NCI-H2227 (cell line): ENCODE data around the gene VPS37D.
"Not testable (repeated sequence)": the region's sequence is repeated elsewhere in the genome, so short reads cannot be mapped to it uniquely, and the experiment has no call there.

Source experiments
- DNase-seq: peaks from one replicate; lab custom pipeline; 2025; ENCODE audit not compliant: unreplicated experiment; lab: John Stamatoyannopoulos, UW

Gene VPS37D

DNA sequence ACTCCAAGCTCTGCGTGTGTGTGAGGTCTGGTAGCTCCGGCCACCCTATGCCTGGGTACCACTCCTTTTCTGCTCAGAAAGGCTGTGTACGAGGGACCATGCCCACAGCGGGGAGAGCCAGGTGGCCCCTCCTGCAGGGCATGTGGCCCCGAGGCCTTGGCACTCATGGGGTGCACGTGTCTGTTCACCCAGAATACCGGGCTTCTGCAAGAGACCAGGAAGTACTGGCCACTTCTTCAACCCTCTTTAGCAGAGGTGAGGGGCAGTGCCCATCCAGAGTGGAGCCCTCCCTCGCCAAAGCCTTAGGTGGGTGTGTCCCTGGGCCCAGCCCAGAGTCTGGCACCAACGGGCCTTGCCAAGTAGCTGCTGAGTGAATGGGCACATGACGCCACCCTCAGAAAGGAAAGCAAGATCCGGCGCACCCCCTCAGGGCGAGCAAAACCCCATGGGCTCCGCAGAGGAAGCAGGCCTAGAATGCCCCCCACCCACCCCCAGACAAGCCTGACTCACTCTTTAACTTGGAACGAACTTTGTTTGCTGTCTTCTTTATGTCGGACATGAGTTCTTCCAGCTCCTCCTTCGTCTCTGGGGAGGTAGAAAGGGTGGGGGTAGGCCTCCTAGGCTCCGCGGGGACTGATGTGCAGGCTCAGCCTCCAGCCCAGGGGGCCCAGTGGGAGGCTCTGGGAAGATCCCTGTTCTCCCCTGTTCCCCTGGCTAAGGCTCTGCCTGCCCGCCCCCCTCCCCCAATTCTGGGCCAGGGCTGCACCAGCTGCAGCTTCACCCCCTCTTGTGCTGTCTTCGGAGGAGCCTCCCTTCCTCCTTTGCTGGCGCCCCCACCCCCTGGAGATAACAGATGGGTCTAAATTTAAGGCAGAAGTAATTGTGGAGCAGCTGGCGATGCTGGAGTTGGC, 37.3 kb downstream of the VPS37D start:
- DNase-seq: peak; percentile 48

DNA sequence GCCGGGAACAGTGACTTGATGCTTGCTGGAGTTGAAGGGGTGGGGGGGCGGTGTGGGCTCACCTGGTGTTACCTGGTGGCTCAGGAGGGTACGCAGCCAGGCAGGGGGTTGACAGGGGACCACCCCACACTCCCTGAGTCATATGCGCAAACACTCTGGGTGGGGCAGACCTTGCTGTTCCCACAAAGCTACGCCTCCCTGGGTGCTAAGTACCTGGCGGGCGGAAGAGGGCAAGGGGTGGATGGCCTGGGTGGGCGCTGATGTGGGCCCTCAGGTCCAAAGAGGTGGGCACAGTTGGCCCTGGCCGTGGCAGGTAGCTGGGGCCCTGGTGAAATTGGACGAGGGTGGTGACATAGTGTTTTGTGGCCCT, 37.9 kb downstream of the VPS37D start:
- no peak for DNase-seq

DNA sequence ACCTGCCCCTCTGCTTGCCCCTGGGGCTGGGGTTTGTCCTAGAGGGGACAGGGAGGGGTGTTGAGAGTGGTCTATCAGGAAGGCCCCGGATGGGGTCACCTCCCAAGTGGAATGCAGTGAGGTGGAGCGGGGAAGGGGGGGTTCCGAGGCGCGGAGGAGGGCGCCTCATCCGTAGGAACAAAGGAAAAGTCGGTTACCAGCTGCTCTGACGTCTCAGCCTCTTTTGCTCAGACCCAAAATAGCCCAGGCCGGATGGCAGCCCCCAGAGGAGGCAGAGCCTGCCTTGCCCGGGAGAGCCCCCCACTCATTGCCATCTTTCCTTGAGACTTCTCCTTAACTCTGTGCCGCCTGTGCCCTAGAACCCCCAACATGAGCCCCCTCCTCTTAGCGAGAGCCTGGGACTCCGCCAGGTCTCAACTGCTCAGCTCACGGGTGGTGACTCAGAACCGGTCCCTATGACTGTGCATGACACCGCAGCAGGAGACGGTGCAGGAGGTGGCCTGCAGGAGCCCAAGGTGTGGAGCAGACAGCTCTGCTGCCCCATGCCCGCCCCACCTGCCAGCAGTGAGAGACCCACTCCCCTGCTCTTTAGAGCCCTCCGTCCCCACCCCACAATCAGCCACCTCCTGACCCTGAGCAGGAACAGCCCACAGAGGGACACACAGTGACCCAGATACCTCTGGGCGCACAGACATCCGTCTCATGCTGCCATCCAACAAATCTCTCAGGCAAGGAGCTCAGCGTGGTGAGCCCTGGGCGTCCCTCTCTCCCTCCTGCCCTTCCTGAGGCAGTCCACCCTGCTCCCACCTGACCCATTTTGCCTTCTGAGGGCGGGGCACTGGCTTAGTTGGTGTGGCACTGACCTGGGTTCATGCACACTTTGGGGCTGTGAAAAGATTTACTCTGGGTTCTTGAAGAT, 38.8 kb downstream of the VPS37D start:
- no peak for DNase-seq

DNA sequence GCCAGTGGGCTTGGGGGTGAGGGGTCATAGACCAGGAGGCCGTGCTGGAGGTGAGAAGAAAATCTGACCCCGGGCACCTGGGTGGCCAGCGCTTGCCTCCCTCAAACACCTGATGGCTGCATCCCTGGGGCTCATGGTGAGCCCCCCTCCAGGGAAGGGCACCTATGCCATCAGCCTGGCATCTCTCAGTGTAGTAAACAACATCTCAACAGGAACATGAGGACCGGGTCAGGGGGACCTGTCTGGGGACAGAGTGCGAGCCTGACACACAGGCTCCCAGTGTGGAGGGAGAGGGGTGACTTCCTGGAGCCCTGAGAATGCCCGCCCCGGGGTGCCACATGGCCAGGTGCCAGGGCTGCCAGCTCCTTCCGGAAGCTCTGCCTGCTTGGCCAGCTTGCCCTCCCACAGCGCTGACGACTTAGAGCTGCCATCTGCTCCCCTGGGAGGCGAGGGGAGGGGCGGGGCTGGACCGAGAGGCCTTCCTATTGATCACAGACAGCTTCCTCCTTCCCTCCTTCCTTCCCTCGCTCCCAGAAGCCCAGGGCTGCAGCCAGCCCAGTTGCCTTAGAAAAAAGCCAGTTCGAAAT, 39.5 kb downstream of the VPS37D start:
- DNase-seq: no peak

DNA sequence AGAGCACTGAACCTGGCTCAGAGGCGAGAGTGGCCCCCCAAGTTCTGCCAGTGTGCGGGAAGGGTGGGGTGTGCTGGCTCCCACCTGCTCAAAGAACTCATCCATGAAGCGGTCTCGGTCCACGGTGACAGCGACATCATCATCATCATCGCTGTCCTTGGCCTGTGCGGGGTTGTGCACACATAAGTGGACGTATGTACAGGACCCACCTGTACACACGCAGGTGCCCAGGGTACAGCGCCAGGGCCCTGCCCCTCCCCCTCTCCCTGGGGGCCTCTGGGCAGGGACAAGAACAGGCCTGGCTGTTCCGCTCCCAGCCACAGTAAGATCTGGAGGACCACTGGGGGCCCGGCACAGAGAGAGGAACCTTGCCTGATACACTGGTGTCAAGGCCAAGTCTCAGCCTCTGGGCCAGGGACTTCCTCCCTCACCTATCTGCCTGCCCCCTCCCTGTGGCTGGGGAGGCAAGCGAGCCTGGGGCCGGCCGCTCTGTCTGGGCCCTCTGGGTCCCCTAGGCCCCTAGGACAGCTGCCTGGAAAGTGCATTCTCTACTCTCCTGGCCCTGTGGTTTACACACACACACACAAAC, 41.4 kb downstream of the VPS37D start:
- no peak for DNase-seq

DNA sequence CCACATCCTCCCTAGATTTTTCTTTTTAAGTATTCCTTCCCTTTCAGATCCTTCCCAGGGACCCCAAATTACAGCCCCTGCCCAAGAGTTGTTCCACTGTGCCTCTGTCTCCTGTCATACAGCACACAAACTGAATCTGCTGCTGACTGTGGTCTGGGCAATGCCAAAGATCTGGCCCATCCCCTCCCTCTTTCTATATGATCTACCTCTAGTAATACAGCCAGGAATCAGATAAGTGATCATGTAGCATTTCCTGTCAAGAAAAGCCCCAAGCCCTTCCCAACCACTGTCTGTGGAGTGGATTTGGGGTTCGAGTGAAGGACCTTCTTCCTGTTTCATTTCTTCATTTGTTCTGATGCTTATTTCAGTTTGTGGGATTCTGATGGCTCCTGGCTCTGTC, 45.1 kb downstream of the VPS37D start:
- DNase-seq: no peak

DNA sequence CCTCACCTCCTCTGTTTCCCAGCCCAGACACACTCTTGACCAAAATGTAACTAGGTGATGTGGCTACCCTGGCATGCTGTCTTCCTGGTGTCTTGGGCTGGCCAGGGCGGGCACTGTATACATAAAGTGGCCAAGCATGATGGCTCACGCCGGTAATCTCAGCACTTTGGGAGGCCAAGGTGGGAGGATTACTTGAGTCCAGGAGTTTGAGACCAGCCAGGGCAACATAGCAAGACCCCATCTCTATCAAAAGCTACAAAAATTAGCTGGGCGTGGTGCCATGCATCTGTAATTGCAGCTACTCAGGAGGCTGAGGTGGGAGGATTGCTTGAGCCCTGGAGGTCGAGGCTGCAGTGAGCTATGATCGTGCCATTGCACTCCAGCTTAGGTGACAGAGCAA, 45.7 kb downstream of the VPS37D start:
- DNase-seq: not testable (repeated sequence)

DNA sequence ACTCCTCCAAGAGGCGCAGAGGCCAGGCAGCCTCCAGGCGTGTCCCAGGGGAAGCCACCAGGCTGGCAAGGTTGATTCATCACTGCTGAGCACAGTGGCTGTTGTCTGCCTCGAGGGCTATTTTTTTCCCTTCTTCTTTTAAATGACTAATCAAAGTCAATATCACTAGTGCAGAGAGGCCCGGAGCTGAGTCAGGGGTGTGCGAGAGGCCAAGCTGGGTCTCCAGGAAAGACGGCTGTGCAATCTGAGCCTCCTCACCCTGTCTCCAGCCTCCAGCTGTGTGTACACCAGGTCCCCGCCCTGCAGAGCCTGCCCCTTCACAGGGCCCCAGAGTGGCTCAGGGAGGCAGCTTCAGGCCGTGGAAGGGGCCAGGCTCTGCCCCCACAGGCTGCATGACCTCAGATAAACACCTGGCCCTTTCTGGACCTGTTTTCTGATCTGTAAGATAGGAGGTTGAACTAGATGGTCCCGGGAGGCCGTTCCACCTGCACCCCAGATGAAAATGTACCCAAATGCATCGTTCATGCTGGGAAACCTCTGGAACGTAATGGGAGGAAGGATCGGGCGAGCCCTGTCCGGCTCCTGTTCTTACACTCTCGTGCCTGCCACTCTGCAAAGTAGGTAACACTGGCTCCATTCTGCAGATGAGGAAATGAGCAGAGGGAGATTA, 48.2 kb downstream of the VPS37D start:
- DNase-seq: no peak

DNA sequence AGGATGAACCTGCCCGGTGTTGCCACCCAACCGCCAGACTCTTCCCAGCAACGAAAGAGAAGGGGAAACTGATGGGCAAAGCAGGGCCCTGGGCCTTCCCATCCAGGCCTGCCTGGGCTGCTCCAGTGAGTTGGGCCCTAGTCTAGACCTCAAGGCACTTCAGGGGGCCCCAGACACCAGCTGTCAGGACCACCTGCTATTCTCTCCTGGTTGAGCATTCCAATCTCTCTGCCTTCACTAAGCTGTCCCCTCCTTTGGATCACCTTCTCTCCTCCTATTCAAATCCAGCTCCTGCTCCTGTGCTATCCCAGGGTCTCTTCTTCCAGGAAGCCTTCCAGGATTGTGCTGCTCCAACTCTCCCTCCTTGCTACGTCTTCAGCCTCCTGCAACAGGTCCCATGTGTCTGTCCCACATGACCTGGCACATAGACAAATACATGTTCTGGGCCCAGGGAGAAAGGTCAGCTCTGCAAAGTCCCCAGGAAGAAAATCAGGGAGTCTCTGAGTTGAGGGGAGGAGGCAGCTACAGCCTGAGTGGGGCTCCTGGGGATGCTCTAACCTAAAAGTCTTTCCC, 48.8 kb downstream of the VPS37D start:
- DNase-seq: no peak

DNA sequence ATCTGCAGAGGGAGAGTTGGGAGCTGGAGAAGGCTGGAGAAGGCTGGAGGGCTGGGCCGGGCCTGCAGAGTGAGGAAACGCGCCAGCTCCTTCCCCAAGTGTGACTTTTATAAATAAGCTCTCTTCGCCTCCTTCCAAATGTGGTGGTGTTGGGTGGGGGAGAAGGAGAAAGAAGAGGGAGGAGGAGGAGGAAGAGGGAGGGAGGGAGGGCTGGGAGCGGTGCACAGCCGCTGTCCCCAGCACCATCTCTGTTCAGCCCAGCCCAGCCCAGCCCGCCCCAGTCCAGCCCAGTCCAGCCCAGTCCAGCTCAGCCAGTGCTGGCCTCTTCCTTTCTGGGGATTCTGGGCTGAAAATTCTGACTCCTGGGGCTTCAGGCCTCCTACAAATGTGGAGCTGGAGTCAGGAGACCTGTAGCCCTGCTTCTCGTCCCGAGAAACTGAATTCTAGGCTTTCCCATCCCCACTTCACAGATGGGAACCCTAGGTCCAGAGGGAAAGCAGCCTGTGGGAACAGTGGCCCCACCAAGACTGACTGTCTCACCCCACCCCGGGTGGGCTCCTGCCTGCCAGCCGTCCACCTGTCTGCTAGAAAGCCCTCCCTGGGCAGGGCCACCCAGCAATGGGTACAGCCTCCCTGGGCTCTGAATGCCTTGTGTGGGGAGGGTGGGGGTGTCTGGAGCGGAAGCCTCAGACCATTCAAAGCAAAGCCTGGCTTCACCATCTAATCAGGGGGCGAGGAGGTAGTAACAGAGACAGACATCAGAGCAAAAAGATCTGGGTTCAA, 49.6 kb downstream of the VPS37D start:
- no peak for DNase-seq

DNA sequence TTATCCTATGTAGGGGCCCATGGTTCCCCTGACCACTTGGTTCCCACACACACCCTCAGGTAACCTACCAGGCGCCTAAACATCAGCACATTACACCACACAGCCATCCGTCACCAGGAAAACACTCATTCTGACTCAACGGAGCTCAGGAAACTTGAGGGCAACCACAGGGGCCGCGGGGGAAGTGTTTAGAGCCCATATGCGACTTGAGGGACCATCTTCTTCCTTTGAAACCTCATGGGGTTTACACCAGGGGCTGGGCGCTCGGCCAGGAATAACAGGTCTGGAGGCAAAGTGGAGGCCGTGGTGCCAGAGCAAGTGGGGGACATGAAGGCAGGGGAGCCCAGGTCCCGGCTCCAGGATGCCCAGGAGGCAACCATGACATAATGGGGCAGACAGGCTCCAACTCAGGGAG, 50.4 kb downstream of the VPS37D start:
- no peak for DNase-seq

DNA sequence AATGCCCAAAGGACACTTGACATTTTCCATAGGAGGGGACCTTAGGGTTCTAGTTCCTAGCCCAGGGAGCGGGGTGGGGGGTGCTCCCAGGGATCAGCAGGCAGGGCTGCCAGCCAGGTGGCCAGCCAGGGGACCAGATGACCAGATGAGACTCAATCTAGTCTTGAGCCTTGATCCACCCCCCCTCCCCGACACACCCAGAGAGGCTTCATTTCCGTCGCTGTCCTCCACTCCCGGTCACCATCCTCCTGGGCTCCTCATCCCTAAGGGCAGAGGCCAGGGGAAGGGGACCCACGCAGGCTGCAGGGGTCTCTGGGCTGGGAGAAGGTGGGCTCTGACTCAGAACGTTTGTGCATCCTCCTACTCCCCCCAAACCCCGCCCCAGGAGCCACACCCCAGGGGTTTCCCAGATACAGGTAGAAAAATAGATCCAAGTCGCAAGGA, 50.8 kb downstream of the VPS37D start:
- DNase-seq: no peak

DNA sequence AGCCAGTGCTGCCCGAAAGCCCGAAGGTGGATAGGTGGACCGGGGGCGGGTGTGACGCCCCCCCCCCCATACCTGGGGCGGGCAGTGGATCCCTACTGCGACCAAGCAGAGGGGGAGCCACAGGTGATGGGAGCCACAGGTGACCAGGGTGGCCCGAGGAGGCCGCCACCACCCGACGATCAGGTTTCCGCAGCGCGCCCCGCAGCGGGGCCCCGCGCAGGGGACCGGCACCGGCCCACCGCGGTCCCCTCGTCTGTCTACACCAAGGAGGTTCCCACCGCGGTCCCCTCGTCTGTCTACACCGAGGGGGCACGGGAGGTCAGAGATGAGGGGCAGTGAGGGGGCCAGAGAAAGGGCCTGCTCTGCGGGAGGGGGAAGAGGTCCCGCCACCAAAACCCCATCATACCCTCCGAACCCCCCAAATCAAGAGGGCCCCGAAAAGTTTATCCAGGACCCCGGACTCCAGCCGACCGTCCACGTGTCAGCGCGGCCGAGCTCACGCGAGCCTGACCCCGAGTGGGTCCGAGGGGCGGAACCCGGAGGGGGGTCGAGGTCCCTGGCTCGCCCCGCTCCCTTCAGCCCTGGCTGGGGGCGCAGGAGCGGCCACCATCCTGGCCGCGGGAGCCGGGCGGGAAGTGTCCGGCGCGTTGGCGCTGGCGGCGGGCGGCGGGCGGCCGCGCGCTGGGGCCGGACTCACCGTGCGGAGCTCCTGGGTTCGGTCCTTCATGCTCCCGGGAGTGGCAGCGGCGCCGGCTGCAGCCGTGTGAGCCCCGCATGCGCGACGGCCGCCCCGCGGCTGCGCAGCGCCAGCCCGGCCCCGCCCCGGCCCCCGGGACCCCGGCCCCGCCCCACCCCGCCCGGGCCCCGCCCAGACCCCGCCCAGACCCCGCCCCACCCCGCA, 51.5 kb downstream of the VPS37D start, which contains the start of gene STX1A:
TSS of gene STX1A (minus strand) at position 765 of the 901 bp plus-strand sequence. CDS start at position 727, 38 bp downstream.
- peak; percentile 83 for DNase-seq

DNA sequence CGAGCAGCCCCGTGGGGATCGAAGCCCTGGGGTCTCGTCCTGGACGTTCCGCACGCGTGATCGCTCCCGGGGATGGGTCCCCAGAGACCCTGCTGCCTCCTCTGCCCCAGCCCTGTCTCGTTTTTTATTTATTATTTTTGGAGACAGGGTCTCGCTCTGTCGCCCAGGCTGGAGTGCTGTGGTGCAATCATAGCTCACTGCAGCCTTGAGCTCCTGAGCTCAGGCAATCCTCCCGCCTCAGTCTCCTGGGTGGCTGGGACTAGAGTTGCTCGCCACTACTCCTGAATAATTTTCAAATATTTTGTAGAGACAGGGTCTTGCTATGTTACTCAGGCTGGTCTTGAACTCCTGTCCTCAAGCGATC, 52.2 kb downstream of the VPS37D start:
- DNase-seq: no peak

DNA sequence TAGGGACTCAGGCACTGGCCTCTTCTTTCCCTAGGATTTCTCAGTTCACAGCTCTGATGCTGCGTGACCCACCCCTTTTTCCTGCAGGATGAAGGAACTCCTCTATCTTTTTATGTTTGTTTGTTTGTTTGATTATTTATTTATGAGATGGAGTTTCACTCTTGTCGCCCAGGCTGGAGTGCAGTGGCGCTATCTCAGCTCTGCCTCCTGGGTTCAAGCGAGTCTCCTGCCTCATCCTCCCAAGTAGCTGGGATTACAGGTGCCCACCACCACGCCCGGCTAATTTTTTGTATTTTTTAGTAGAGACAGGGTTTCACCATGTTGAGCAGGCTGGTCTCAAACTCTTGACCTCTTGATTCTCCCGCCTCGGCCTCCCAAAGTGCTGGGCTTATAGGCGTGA, 52.8 kb downstream of the VPS37D start:
- not testable (repeated sequence) for DNase-seq

DNA sequence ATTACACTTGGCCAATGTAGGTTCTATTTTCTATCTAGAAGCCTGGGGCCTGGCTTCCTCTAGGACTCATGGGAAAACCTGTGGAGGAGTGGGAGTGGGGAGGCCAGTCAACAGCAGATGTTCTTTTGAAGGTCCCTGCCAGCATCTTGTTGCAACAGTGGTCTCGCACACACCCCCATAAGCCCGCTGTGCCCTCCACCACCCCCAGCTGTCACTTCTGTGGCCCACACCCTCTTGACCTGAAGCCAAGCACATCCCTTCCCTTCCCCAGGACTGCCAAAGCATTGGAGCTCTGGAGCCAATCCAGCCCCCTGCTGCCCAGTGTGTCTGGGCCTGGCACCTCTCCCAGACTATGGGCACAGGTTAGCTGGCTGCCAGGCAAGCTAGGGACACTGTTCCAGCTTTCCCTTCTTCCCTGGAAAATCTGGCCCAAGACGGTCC, 53.8 kb downstream of the VPS37D start:
- DNase-seq: no peak
